ENCODE measurements around the gene DNAJC5. TPM values are rescaled to one million over a fixed set of nuclear protein-coding genes. Genes with fewer than 3 reads are reported as not detected.

DNAJC5 gene
- total and polyA plus RNA-seq, 2 donors (not counting 1 experiment from before 2014, with no cell fraction given): 12.2 to 33.3 TPM

DNA sequence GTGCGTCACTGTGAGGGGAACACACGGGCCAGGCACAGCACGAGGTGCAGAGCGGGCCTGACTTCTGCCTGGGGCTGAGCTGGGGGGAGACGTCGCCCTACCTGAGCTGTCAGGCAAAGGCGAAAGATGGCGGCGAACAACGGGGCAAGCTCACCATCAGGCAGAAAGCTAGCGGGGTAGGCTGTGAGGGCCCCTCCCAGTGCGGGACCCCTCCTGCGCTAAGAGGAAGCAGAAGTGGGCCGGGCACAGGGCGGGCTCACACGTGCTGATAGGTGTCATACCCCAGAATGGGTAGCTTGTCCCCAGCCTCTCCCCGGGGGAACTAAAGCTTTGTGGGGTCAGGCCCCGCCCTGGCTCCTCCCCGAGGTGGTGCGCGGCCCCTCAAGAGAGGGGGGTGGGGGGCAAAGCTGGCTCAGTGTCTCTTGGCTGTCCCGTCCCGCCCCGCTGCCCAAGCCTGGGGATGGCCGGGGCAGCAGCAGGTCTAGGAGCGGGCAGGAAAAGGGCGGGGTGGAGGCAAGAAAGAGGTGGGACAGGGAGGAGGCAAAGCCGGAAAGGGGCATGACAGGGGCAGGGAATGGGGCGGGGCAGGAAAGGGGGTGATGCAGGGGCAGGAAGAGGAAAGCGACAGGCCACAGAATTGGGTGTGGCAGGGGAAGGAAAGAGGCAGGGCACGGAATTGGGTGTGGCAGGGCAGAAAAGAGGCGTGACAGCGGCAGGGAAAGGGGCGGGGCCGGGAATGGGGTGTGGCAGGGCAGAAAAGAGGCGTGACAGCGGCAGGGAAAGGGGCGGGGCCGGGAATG is 46.6 kb downstream of the DNAJC5 start:
- H3K9me3 ChIP-seq (ENCODE audit: control extremely low read depth in 1 of 3, control insufficient read depth in 2 of 3, insufficient read depth in 1 of 3, low read length in 2 of 3): peaks cover 0 to 29% (median 0%) of the 10 kb centered on the region in 3 donors
- peak; percentile 71 for DNase-seq
- ChIA-PET CTCF (no interaction called here), POLR2A (interaction anchor here (0.6 to 1.1 kb wide), 2 partner anchors 14 to 399 kb away, joined by 3 read pairs; no protein-coding TSS in a partner anchor)
- TF ChIP-seq EZH2 (IDR thresholded peaks at IDR 0.05; ENCODE audit: borderline replicate concordance, insufficient read depth, low read depth, low read length, poor library complexity, severe bottlenecking): no peak
- TF ChIP-seq, protein P1, sequence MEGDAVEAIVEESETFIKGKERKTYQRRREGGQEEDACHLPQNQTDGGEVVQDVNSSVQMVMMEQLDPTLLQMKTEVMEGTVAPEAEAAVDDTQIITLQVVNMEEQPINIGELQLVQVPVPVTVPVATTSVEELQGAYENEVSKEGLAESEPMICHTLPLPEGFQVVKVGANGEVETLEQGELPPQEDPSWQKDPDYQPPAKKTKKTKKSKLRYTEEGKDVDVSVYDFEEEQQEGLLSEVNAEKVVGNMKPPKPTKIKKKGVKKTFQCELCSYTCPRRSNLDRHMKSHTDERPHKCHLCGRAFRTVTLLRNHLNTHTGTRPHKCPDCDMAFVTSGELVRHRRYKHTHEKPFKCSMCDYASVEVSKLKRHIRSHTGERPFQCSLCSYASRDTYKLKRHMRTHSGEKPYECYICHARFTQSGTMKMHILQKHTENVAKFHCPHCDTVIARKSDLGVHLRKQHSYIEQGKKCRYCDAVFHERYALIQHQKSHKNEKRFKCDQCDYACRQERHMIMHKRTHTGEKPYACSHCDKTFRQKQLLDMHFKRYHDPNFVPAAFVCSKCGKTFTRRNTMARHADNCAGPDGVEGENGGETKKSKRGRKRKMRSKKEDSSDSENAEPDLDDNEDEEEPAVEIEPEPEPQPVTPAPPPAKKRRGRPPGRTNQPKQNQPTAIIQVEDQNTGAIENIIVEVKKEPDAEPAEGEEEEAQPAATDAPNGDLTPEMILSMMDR (IDR thresholded peaks at IDR 0.05): no peak
- WGBS (ENCODE audit: insufficient coverage): 77% methylated on average over 26 of the region's 39 CpGs
- peaks cover 46% of the 10 kb centered on the region for H3K79me2 ChIP-seq (ENCODE audit: control insufficient read depth, insufficient read depth, low read length)
- intact Hi-C loops (cut with micrococcal nuclease): no loop called here
- H3K36me3 ChIP-seq (replicated peaks in 1 of 2; ENCODE audit: control extremely low read depth in 1 of 2, control insufficient read depth in 1 of 2, extremely low read depth in 1 of 2, insufficient read depth in 2 of 2, low read length in 1 of 2): peaks cover 0 to 65% of the 10 kb centered on the region in 2 experiments
- peak overlapping the region; percentile 13 for H3K4me3 Mint-ChIP-seq
- ATAC-seq (ENCODE audit: low read depth): peak; percentile 70
- H3K9me3 Mint-ChIP-seq (ENCODE audit: insufficient read depth): no peaks in the 10 kb centered on the region
- no peaks in the 10 kb centered on the region for H3K27me3 Mint-ChIP-seq
- H2AFZ ChIP-seq (ENCODE audit: insufficient read depth, low read depth, low read length, poor library complexity, severe bottlenecking): no peak overlapping the region
- peak overlapping the region in 1 of 5 experiments; percentile 1 for H3K4me3 ChIP-seq (ENCODE audit: control extremely low read depth in 1 of 5, extremely low read depth in 1 of 5, insufficient read depth in 1 of 5, low read depth in 2 of 5, low read length in 4 of 5)
- H3K4me1 ChIP-seq (ENCODE audit: control insufficient read depth in 2 of 2, insufficient read depth in 2 of 2, low read length in 2 of 2): peaks cover 9 to 15% of the 10 kb centered on the region in 2 donors
- no peak overlapping the region for H3K9ac ChIP-seq (ENCODE audit: low read length)
- peaks cover 86% of the 10 kb centered on the region for H4K20me1 ChIP-seq (ENCODE audit: control insufficient read depth, insufficient read depth, low read length, poor library complexity, severe bottlenecking)
- peak overlapping the region; percentile 79 for H3K27ac Mint-ChIP-seq
- H3K27me3 ChIP-seq (replicated peaks in 1 of 4; ENCODE audit: control extremely low read depth in 1 of 4, control insufficient read depth in 3 of 4, insufficient read depth in 4 of 4, low read length in 3 of 4): no peaks in the 10 kb centered on the region
- H3K4me1 Mint-ChIP-seq: peaks cover 17% of the 10 kb centered on the region
- peak overlapping the region; percentile 74 for H3K4me2 ChIP-seq (replicated peaks; ENCODE audit: low read depth, low read length, poor library complexity, severe bottlenecking)
- H3K27ac ChIP-seq (ENCODE audit: low read length in 2 of 2): peak overlapping the region; percentile 41 to 65

All from B cell (primary cell).